Measurements from ENCODE around the gene HRAS.

DNA sequence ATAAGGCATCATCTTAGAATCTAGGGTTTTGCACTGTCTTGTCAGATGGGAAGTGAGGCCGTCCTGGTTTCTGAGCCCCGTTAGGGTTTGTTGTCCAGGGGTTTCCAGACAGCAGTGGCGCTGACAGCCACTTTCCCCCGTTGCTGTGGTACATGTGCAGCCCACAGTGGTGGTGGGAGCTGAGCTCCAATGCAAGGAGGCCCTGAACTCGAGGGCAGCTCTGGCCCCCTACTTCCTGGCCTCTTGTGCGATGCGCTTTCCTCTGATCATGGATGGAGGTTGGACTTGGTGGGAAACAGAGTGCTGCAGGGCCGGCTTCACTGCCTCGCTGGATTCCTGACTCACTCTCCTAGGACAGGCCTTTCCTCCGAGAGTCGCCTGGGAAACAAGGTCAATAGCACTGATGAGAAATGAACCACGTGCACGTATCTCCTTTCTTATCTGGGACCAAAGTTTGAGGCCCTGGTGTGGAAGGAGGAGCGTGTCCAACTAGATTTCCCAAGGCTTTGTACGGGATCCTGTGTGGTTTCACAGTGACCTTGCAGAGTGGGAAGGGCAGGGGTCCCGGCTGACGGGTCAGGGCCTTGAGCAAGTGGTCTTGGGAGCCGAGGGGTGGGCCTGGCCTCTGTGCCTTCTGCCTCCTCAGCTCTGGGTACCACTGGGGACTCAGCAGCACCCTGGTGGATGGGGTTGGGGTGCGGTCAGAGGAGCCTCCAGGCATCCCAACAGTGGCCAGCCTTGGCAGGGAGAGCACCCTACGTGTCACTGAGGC, 44.6 kb upstream of the HRAS start:
- TF ChIP-seq POLR2AphosphoS5 (IDR thresholded peaks at IDR 0.05), result no peak
- TF ChIP-seq, protein P1, sequence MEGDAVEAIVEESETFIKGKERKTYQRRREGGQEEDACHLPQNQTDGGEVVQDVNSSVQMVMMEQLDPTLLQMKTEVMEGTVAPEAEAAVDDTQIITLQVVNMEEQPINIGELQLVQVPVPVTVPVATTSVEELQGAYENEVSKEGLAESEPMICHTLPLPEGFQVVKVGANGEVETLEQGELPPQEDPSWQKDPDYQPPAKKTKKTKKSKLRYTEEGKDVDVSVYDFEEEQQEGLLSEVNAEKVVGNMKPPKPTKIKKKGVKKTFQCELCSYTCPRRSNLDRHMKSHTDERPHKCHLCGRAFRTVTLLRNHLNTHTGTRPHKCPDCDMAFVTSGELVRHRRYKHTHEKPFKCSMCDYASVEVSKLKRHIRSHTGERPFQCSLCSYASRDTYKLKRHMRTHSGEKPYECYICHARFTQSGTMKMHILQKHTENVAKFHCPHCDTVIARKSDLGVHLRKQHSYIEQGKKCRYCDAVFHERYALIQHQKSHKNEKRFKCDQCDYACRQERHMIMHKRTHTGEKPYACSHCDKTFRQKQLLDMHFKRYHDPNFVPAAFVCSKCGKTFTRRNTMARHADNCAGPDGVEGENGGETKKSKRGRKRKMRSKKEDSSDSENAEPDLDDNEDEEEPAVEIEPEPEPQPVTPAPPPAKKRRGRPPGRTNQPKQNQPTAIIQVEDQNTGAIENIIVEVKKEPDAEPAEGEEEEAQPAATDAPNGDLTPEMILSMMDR (IDR thresholded peaks at IDR 0.05), result no peak
- no peak for TF ChIP-seq POLR2A (IDR thresholded peaks at IDR 0.05)
- TF ChIP-seq EP300 (IDR thresholded peaks at IDR 0.05), result no peak

Data from upper lobe of left lung (tissue), 4 donors.